Thyroid gland (tissue), 4 donors: ENCODE data around the gene IPO5. TPM values are rescaled to one million over a fixed set of nuclear protein-coding genes. Genes with fewer than 3 reads are reported as not detected.
"Not testable (repeated sequence)": the region's sequence is repeated elsewhere in the genome, so short reads cannot be mapped to it uniquely, and the experiment has no call there.

Experiments
- DNase-seq, 2 donors: peaks; one replicate each; pipeline ENCODE4 v3.0.0-alpha.2; 2019
- H3K27ac ChIP-seq, 3 donors: fragments of 200-600 bp; sonication (generic); 1 replicate in 2 of 3; 2 replicates in 1 of 3; pipeline ENCODE4 v1.5.1; 2016 to 2019; ENCODE audit warnings: mild to moderate bottlenecking in 1 of 3, moderate library complexity in 1 of 3
- H3K27me3 ChIP-seq: fragments of 200-600 bp; sonication (generic); one replicate; pipeline ENCODE4 v1.5.1; 2019
- H3K36me3 ChIP-seq, 2 donors: fragments of 200-600 bp; sonication (generic); one replicate each; pipeline ENCODE4 v1.5.1; 2016 to 2019
- H3K4me1 ChIP-seq, 2 donors: fragments of 200-600 bp; sonication (generic); one replicate each; pipeline ENCODE4 v1.5.1; 2017 to 2019
- H3K4me3 ChIP-seq, 3 donors: fragments of 200-600 bp; sonication (generic); replicated peaks in 1 of 3; 1 replicate in 2 of 3; 2 replicates in 1 of 3; pipeline ENCODE4 v1.5.1; 2016; ENCODE audit warnings: mild to moderate bottlenecking in 1 of 3
- H3K9me3 ChIP-seq: fragments of 200-600 bp; sonication (generic); one replicate; pipeline ENCODE4 v1.5.1; 2017
- POLR2A ChIP-seq, 2 donors: fragments of 450-650 bp; IDR thresholded peaks; one replicate each; pipeline ENCODE4 v1.6.1; 2017; ENCODE audit warnings: antibody characterized with exemption in 2 of 2, mild to moderate bottlenecking in 2 of 2, moderate library complexity in 1 of 2
- WGBS, 2 donors: methylation state at CpG; one replicate each; pipeline ENCODE4 v1.1.5; 2017; 5-methylcytosine and 5-hydroxymethylcytosine counted together
- intact Hi-C: fragments of 100-400 bp; cut with DNase I; formaldehyde crosslinking; loops from one replicate; pipeline ENCODE4 v1.15.1; 2023
- total RNA-seq, 4 donors: library from RNA; depleted of rRNA; stranded (reverse); fragments of >200 nt; gene quantifications; one replicate each; pipeline ENCODE4 v1.2.3, GENCODE V29; 2016
- TF ChIP-seq, protein P1 (sequence below), 6 experiments: fragments of 200-600 bp in 3 of 6; fragments of 450-650 bp in 3 of 6; sonication (generic) in 3 of 6; IDR thresholded peaks; one replicate each; pipeline ENCODE4 v1.5.1; 2016 to 2019; ENCODE audit warnings: antibody characterized with exemption in 6 of 6, mild to moderate bottlenecking in 2 of 6, inconsistent platforms in 1 of 6, moderate library complexity in 1 of 6

The IPO5 gene
- total RNA-seq, 4 donors from 2014 or later: 95.4 to 139 (median 108) TPM

GRCh38 chr13:97999653-98000052 is 46.2 kb downstream of the IPO5 start:
- TF ChIP-seq POLR2A (IDR thresholded peaks at IDR 0.05): no peak
- TF ChIP-seq, protein P1, sequence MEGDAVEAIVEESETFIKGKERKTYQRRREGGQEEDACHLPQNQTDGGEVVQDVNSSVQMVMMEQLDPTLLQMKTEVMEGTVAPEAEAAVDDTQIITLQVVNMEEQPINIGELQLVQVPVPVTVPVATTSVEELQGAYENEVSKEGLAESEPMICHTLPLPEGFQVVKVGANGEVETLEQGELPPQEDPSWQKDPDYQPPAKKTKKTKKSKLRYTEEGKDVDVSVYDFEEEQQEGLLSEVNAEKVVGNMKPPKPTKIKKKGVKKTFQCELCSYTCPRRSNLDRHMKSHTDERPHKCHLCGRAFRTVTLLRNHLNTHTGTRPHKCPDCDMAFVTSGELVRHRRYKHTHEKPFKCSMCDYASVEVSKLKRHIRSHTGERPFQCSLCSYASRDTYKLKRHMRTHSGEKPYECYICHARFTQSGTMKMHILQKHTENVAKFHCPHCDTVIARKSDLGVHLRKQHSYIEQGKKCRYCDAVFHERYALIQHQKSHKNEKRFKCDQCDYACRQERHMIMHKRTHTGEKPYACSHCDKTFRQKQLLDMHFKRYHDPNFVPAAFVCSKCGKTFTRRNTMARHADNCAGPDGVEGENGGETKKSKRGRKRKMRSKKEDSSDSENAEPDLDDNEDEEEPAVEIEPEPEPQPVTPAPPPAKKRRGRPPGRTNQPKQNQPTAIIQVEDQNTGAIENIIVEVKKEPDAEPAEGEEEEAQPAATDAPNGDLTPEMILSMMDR (IDR thresholded peaks at IDR 0.05): no peak
- intact Hi-C loops: no loop called here
- H3K27me3 ChIP-seq: no peaks in the 10 kb centered on the region
- peaks cover 4% of the 10 kb centered on the region in 2 donors for H3K4me1 ChIP-seq
- 98 to 100% methylated on average over 2 of the region's 2 CpGs for WGBS, 2 donors
- DNase-seq: no peak
- peaks cover 33 to 43% of the 10 kb centered on the region in 2 donors for H3K36me3 ChIP-seq
- no peak overlapping the region for H3K4me3 ChIP-seq
- no peak overlapping the region for H3K27ac ChIP-seq
- H3K9me3 ChIP-seq: no peaks in the 10 kb centered on the region

DNA sequence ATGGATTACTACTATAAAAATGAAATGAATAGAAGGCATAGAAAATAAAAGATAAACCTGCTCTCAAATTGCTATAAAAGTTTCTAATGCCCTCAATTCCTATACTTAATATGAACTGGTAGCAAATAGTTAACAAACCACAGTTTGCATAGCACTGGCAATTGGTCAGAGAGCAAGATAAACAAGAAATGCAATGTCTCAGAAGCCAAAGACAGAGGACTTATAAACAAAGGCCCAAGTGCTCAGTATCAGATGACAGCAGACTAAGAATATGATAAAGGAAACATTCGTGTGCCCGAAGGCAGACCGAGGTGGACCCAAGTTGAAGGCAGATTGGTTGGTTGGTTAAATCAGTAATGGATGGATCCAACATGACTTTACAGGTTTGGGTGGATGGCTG is 50.6 kb downstream of the IPO5 start:
- 16 to 40% methylated on average over 3 of the region's 3 CpGs for WGBS, 2 donors
- intact Hi-C loops: no loop called here
- Histone ChIP-seq H3K4me3 (no peak overlapping the region), H3K9me3 (no peaks in the 10 kb centered on the region), H3K27me3 (no peaks in the 10 kb centered on the region), H3K4me1 (peaks cover 4% of the 10 kb centered on the region in 2 donors), H3K36me3 (peaks cover 29 to 54% of the 10 kb centered on the region in 2 donors), H3K27ac (peak overlapping the region in 1 of 3 donors; percentile 27)
- TF ChIP-seq, protein P1 (IDR thresholded peaks at IDR 0.05): no peak
- no peak for TF ChIP-seq POLR2A (IDR thresholded peaks at IDR 0.05)
- DNase-seq: no peak

DNA sequence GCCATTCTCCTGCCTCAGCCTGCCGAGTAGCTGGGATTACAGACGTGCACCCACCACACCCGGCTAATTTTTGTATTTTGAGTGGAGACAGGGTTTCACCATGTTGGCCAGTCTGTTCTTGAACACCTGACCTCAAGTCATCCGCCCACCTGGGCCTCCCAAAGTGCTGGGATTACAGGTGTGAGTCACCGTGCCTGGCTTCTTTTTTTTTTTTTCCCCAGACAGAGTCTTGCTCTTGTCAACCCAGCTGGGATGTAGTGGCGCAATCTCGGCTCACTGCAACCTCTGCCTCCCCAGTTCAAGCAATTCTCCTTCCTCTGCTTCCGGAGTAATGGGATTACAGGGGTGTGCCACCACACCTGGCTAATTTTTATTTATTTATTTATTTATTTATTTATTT is 51.5 kb downstream of the IPO5 start:
- intact Hi-C loops, H3K4me1 ChIP-seq, DNase-seq, H3K9me3 ChIP-seq, H3K4me3 ChIP-seq, H3K27me3 ChIP-seq, H3K27ac ChIP-seq: not testable (repeated sequence)
- WGBS, 2 donors: 95 to 97% methylated on average over 8 of the region's 8 CpGs
- peaks cover 30 to 56% of the 10 kb centered on the region in 2 donors for H3K36me3 ChIP-seq

DNA sequence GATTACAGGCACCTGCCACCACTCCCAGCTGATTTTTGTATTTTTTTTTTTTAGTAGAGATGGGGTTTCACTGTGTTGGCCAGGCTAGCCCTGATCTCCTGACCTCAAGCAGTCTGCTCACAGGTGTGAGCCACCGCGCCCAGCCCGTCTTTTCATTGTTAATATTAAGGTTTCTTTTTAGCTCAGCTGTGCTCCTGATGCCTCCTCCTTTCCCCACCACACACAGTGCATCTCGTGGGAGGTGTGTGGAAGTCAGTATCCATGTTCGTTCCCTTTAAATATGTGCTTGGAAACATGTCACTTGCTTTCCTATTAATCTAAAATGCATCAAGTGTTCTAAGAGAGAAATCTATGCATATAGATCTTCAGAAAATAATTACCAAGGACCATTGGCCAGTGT is 53.5 kb downstream of the IPO5 start:
- H3K36me3 ChIP-seq: peaks cover 18 to 54% of the 10 kb centered on the region in 2 donors
- no peaks in the 10 kb centered on the region for H3K9me3 ChIP-seq
- H3K27ac ChIP-seq: no peak overlapping the region
- H3K4me3 ChIP-seq: no peak overlapping the region
- intact Hi-C loops: no loop called here
- TF ChIP-seq, protein P1 (IDR thresholded peaks at IDR 0.05): no peak
- TF ChIP-seq POLR2A (IDR thresholded peaks at IDR 0.05): no peak
- 96 to 97% methylated on average over 5 of the region's 5 CpGs for WGBS, 2 donors
- H3K27me3 ChIP-seq: no peaks in the 10 kb centered on the region
- DNase-seq: no peak
- H3K4me1 ChIP-seq: peaks cover 4% of the 10 kb centered on the region in 2 donors

- no peak overlapping the region for H3K4me3 ChIP-seq
- H3K27ac ChIP-seq: no peak overlapping the region
- DNase-seq: no peak
- H3K36me3 ChIP-seq: peaks cover 41 to 54% of the 10 kb centered on the region in 2 donors
- H3K9me3 ChIP-seq: no peaks in the 10 kb centered on the region
- intact Hi-C loops: no loop called here
- WGBS, 2 donors: 95 to 96% methylated on average over 9 of the region's 9 CpGs
- no peak for TF ChIP-seq POLR2A (IDR thresholded peaks at IDR 0.05)
- TF ChIP-seq, protein P1 (IDR thresholded peaks at IDR 0.05): no peak
- H3K4me1 ChIP-seq: no peaks in the 10 kb centered on the region
- no peaks in the 10 kb centered on the region for H3K27me3 ChIP-seq
These were observed 59.8 kb downstream of the IPO5 start for GRCh38 chr13:98013241-98013640.

- intact Hi-C loops: no loop called here
- H3K27ac ChIP-seq: no peak overlapping the region
- TF ChIP-seq, protein P1 (IDR thresholded peaks at IDR 0.05): no peak
- no peak for TF ChIP-seq POLR2A (IDR thresholded peaks at IDR 0.05)
- peaks cover 42 to 56% of the 10 kb centered on the region in 2 donors for H3K36me3 ChIP-seq
- DNase-seq: no peak
- H3K4me1 ChIP-seq: no peaks in the 10 kb centered on the region
- no peak overlapping the region for H3K4me3 ChIP-seq
- no peaks in the 10 kb centered on the region for H3K27me3 ChIP-seq
- H3K9me3 ChIP-seq: no peaks in the 10 kb centered on the region
These were observed 61.3 kb downstream of the IPO5 start for GRCh38 chr13:98014766-98015165.
